Heart left ventricle (tissue), 13 donors: ENCODE data around the gene PTPRD.

Experiments used
- POLR2A ChIP-seq, 2 donors: fragments of 450-650 bp; IDR thresholded peaks; one replicate each; pipeline ENCODE4 v1.6.1; 2017; ENCODE audit warnings: antibody characterized with exemption in 2 of 2, mild to moderate bottlenecking in 2 of 2, moderate library complexity in 2 of 2
- TF ChIP-seq, protein P1 (sequence below), 12 donors: fragments of 200-600 bp; sonication (generic) in 4 of 12; IDR thresholded peaks; one replicate each; pipeline versions ENCODE4 v1.5.0 to v1.8.0; 2018 to 2022; ENCODE audit warnings: antibody characterized with exemption in 12 of 12, mild to moderate bottlenecking in 5 of 12
- donor health status: ischemic (EF 13 %, LVEDD 7.1; RV severe dilation, severe dysfunction).
- donor health status: DM: no; HTN: yes; CAD: no.
- donor health status: DM: no; HTN: no; CAD: no.
- donor health status: ischemic (EF 25% LVEDD 6.9; RV normal size, moderate dysfunction).
- donor health status: ischemic (EF 25% LVEDD 5.7; RV mildly dilated, moderate dysfunction).
- donor health status: ischemic (EF 35%, LVEDD 5.7; RV mildly dilated, moderate dysfunction).
- donor health status: nonischemic (EF 11% LVEDD 7.7; RV severe dilation, severe dysfunction).
- donor health status: DM: yes; HTN: yes; CAD: no.
- donor health status: PGD.
- donor health status: ischemic (EF 29% LVEDD 5.4; RV normal size, mild dysfunction).
- donor health status: nonischemic (EF 23%, LVEDD 6.1; RV moderate dilation, normal function).

- TF ChIP-seq, protein P1, sequence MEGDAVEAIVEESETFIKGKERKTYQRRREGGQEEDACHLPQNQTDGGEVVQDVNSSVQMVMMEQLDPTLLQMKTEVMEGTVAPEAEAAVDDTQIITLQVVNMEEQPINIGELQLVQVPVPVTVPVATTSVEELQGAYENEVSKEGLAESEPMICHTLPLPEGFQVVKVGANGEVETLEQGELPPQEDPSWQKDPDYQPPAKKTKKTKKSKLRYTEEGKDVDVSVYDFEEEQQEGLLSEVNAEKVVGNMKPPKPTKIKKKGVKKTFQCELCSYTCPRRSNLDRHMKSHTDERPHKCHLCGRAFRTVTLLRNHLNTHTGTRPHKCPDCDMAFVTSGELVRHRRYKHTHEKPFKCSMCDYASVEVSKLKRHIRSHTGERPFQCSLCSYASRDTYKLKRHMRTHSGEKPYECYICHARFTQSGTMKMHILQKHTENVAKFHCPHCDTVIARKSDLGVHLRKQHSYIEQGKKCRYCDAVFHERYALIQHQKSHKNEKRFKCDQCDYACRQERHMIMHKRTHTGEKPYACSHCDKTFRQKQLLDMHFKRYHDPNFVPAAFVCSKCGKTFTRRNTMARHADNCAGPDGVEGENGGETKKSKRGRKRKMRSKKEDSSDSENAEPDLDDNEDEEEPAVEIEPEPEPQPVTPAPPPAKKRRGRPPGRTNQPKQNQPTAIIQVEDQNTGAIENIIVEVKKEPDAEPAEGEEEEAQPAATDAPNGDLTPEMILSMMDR (IDR thresholded peaks at IDR 0.05), result no peak
- no peak for TF ChIP-seq POLR2A (IDR thresholded peaks at IDR 0.05)
Observed at GRCh38 chr9:8282535-8282934, 2330.3 kb downstream of the PTPRD start.
